ENCODE results near the gene PCYT1A. TPM values are rescaled to one million over a fixed set of nuclear protein-coding genes. Genes with fewer than 3 reads are reported as not detected.

The PCYT1A gene
- total and polyA plus RNA-seq, 2 of the 13 experiments (the other 11 are each of a cell fraction or from before 2014, with no cell fraction given): 26.4 to 45.3 TPM

GRCh38 chr3:196287440-196288140 lies at the start of gene PCYT1A (continued):
- TF ChIP-seq ZSCAN9 (CRISPR knock-in tag; IDR thresholded peaks at IDR 0.05; ENCODE audit: borderline replicate concordance) (peak; percentile 22; the same call in 1 of the 2 replicates), SIN3B (IDR thresholded peaks at IDR 0.05; ENCODE audit: low read length) (peak; percentile 56; the same call in 1 of the 2 replicates), GZF1 (CRISPR knock-in tag; IDR thresholded peaks at IDR 0.05) (no peak; the same call in 1 of the 2 replicates), MXI1 (IDR thresholded peaks at IDR 0.05; ENCODE audit: borderline replicate concordance, low read depth, low read length) (peak; percentile 71; the same call in 1 of the 3 replicates), SP1 (IDR thresholded peaks at IDR 0.05) (no peak), SP1 (CRISPR knock-in tag; IDR thresholded peaks at IDR 0.05) (peak; percentile 67), CBX1 (IDR thresholded peaks at IDR 0.05; ENCODE audit: low read depth) (peak; percentile 71), GATAD2A (CRISPR knock-in tag; IDR thresholded peaks at IDR 0.05) (peak; percentile 79), ATM (IDR thresholded peaks at IDR 0.05; ENCODE audit: borderline replicate concordance) (no peak), ZNF572 (CRISPR knock-in tag; IDR thresholded peaks at IDR 0.05) (peak; percentile 78; the same call in 1 of the 2 replicates), ZNF552 (CRISPR knock-in tag; IDR thresholded peaks at IDR 0.05; ENCODE audit: borderline replicate concordance) (peak; percentile 69; the same call in 1 of the 2 replicates), TFDP2 (CRISPR knock-in tag; IDR thresholded peaks at IDR 0.05) (peak; percentile 51; the same call in 1 of the 2 replicates), MYNN (CRISPR knock-in tag; IDR thresholded peaks at IDR 0.05; ENCODE audit: low read depth) (peak; percentile 20; the same call in 1 of the 2 replicates), PRDM4 (CRISPR knock-in tag; IDR thresholded peaks at IDR 0.05; ENCODE audit: borderline replicate concordance) (no peak), MTA3 (CRISPR knock-in tag; IDR thresholded peaks at IDR 0.05) (no peak), HCFC1 (IDR thresholded peaks at IDR 0.05; ENCODE audit: low read depth, low read length) (peak; percentile 56), POLR2A (IDR thresholded peaks at IDR 0.05; ENCODE audit: insufficient read depth in 1 of 2, low read depth in 2 of 2, low read length in 2 of 2) (peak; percentile 83 to 88), FOXK2 (IDR thresholded peaks at IDR 0.05) (no peak), KDM3A (CRISPR knock-in tag; IDR thresholded peaks at IDR 0.05; ENCODE audit: low read depth) (peak; percentile 74; the same call in 1 of the 2 replicates), ZNF589 (CRISPR knock-in tag; conservative IDR thresholded peaks at IDR 0.05) (peak; percentile 99), ZNF282 (IDR thresholded peaks at IDR 0.05; ENCODE audit: partially characterized antibody) (no peak), MTA1 (CRISPR knock-in tag; IDR thresholded peaks at IDR 0.05; ENCODE audit: borderline replicate concordance) (peak; percentile 18; the same call in 1 of the 2 replicates), HOXA9 (CRISPR knock-in tag; IDR thresholded peaks at IDR 0.05; ENCODE audit: borderline replicate concordance) (peak; percentile 89)
- TF ChIP-seq, protein P1, sequence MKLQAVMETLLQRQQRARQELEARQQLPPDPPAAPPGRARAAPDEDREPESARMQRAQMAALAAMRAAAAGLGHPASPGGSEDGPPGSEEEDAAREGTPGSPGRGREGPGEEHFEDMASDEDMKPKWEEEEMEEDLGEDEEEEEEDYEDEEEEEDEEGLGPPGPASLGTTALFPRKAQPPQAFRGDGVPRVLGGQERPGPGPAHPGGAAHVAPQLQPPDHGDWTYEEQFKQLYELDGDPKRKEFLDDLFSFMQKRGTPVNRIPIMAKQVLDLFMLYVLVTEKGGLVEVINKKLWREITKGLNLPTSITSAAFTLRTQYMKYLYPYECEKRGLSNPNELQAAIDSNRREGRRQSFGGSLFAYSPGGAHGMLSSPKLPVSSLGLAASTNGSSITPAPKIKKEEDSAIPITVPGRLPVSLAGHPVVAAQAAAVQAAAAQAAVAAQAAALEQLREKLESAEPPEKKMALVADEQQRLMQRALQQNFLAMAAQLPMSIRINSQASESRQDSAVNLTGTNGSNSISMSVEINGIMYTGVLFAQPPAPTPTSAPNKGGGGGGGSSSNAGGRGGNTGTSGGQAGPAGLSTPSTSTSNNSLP (IDR thresholded peaks at IDR 0.05; ENCODE audit: low read depth, low read length): no peak
